HEK293 (cell line): ENCODE results near the gene ZSWIM1.
A peak's percentile ranks its signal among the peaks of the same experiment; 100 is the strongest.

Experiments
- KLF10 ChIP-seq: fragments of 450-650 bp; IDR thresholded peaks from 2 replicates; pipeline ENCODE4 v1.5.1; 2018; ENCODE audit warnings: missing biosample characterization, mild to moderate bottlenecking, missing genetic modification characterization
- MEIS1 ChIP-seq: sonication (generic); formaldehyde crosslinking; IDR thresholded peaks from 2 replicates; pipeline ENCODE4 v1.8.1; 2022; ENCODE audit warnings: missing genetic modification reagents, mild to moderate bottlenecking, borderline replicate concordance
- ZBTB48 ChIP-seq: fragments of 450-650 bp; formaldehyde crosslinking; IDR thresholded peaks from 2 replicates; pipeline ENCODE4 v1.5.1; 2016; ENCODE audit warnings: missing biosample characterization, missing genetic modification characterization
- ZBTB8A ChIP-seq: fragments of 450-650 bp; formaldehyde crosslinking; IDR thresholded peaks from 2 replicates; pipeline ENCODE4 v1.5.1; 2016; ENCODE audit warnings: missing biosample characterization, missing genetic modification characterization
- ZNF114 ChIP-seq: fragments of 450-650 bp; formaldehyde crosslinking; IDR thresholded peaks from 2 replicates; pipeline ENCODE4 v1.5.0; 2017; ENCODE audit warnings: missing biosample characterization, missing genetic modification characterization
- ZNF174 ChIP-seq: fragments of 450-650 bp; formaldehyde crosslinking; IDR thresholded peaks from 2 replicates; pipeline ENCODE4 v1.5.0; 2017; ENCODE audit warnings: missing biosample characterization, mild to moderate bottlenecking, missing genetic modification characterization
- ZNF184 ChIP-seq: fragments of 450-650 bp; IDR thresholded peaks from 2 replicates; pipeline ENCODE4 v1.5.1; 2018; ENCODE audit warnings: missing biosample characterization, mild to moderate bottlenecking, missing genetic modification characterization
- ZNF473 ChIP-seq: fragments of 450-650 bp; formaldehyde crosslinking; IDR thresholded peaks from 2 replicates; pipeline ENCODE4 v1.5.1; 2017; ENCODE audit warnings: missing biosample characterization, missing genetic modification characterization
- ZNF518A ChIP-seq: fragments of 450-650 bp; formaldehyde crosslinking; conservative IDR thresholded peaks from 2 replicates; pipeline ENCODE4 v1.5.1; 2016; ENCODE audit warnings: low read depth, missing biosample characterization, missing genetic modification characterization
- ZNF639 ChIP-seq: fragments of 450-650 bp; formaldehyde crosslinking; IDR thresholded peaks from 2 replicates; pipeline ENCODE4 v1.5.1; 2016; ENCODE audit warnings: missing biosample characterization, missing genetic modification characterization
- ZNF645 ChIP-seq: fragments of 450-650 bp; formaldehyde crosslinking; IDR thresholded peaks from 2 replicates; pipeline ENCODE4; 2016; ENCODE audit warnings: missing biosample characterization, missing genetic modification characterization
- ZNF660 ChIP-seq: fragments of 450-650 bp; IDR thresholded peaks from 2 replicates; pipeline ENCODE4 v1.5.1; 2018; ENCODE audit warnings: missing biosample characterization, mild to moderate bottlenecking, missing genetic modification characterization
- ZNF701 ChIP-seq: fragments of 450-650 bp; formaldehyde crosslinking; IDR thresholded peaks from 2 replicates; pipeline ENCODE4 v1.5.1; 2016; ENCODE audit warnings: missing biosample characterization, missing genetic modification characterization
- TF ChIP-seq, protein P1 (sequence below): fragments of 450-650 bp; formaldehyde crosslinking; IDR thresholded peaks from 2 replicates; pipeline ENCODE4 v1.5.1; 2016; ENCODE audit warnings: missing biosample characterization, missing genetic modification characterization
- TF ChIP-seq, protein P2 (sequence below): fragments of 450-650 bp; formaldehyde crosslinking; IDR thresholded peaks from 2 replicates; pipeline ENCODE4 v1.5.1; 2016; ENCODE audit warnings: missing biosample characterization, missing genetic modification characterization
- TF ChIP-seq, protein P3 (sequence below): fragments of 450-650 bp; formaldehyde crosslinking; IDR thresholded peaks from 2 replicates; pipeline ENCODE4 v1.5.1; 2016; ENCODE audit warnings: missing biosample characterization, missing genetic modification characterization
- TF ChIP-seq, protein P4 (sequence below): fragments of 450-650 bp; formaldehyde crosslinking; IDR thresholded peaks from 2 replicates; pipeline ENCODE4 v1.5.1; 2016; ENCODE audit warnings: missing biosample characterization, missing genetic modification characterization, borderline replicate concordance

ZSWIM1 gene

GRCh38 chr20:45905505-45906079 is 24.6 kb downstream of the ZSWIM1 start (continued):
- TF ChIP-seq, protein P1, sequence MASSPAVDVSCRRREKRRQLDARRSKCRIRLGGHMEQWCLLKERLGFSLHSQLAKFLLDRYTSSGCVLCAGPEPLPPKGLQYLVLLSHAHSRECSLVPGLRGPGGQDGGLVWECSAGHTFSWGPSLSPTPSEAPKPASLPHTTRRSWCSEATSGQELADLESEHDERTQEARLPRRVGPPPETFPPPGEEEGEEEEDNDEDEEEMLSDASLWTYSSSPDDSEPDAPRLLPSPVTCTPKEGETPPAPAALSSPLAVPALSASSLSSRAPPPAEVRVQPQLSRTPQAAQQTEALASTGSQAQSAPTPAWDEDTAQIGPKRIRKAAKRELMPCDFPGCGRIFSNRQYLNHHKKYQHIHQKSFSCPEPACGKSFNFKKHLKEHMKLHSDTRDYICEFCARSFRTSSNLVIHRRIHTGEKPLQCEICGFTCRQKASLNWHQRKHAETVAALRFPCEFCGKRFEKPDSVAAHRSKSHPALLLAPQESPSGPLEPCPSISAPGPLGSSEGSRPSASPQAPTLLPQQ: no peak
- TF ChIP-seq ZNF645 (tag by site-specific recombination): no peak
- no peak for TF ChIP-seq ZNF114 (tag by site-specific recombination)
- peak; percentile 79; the same call in 1 of the 2 replicates for TF ChIP-seq ZNF184
- TF ChIP-seq ZBTB8A (tag by site-specific recombination): no peak
- peak; percentile 76; the same call in 1 of the 2 replicates for TF ChIP-seq ZNF639 (tag by site-specific recombination)
- no peak for TF ChIP-seq ZNF518A
- TF ChIP-seq ZNF701: no peak
- no peak for TF ChIP-seq ZNF660
- TF ChIP-seq, protein P2, sequence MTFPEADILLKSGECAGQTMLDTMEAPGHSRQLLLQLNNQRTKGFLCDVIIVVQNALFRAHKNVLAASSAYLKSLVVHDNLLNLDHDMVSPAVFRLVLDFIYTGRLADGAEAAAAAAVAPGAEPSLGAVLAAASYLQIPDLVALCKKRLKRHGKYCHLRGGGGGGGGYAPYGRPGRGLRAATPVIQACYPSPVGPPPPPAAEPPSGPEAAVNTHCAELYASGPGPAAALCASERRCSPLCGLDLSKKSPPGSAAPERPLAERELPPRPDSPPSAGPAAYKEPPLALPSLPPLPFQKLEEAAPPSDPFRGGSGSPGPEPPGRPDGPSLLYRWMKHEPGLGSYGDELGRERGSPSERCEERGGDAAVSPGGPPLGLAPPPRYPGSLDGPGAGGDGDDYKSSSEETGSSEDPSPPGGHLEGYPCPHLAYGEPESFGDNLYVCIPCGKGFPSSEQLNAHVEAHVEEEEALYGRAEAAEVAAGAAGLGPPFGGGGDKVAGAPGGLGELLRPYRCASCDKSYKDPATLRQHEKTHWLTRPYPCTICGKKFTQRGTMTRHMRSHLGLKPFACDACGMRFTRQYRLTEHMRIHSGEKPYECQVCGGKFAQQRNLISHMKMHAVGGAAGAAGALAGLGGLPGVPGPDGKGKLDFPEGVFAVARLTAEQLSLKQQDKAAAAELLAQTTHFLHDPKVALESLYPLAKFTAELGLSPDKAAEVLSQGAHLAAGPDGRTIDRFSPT (tag by site-specific recombination): 0 out of 2 replicates have a peak, but pooled peaks have one; percentile 18
- no peak for TF ChIP-seq ZBTB48
- TF ChIP-seq, protein P3, sequence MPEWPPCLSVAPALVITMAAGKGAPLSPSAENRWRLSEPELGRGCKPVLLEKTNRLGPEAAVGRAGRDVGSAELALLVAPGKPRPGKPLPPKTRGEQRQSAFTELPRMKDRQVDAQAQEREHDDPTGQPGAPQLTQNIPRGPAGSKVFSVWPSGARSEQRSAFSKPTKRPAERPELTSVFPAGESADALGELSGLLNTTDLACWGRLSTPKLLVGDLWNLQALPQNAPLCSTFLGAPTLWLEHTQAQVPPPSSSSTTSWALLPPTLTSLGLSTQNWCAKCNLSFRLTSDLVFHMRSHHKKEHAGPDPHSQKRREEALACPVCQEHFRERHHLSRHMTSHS: no peak
- TF ChIP-seq, protein P4, sequence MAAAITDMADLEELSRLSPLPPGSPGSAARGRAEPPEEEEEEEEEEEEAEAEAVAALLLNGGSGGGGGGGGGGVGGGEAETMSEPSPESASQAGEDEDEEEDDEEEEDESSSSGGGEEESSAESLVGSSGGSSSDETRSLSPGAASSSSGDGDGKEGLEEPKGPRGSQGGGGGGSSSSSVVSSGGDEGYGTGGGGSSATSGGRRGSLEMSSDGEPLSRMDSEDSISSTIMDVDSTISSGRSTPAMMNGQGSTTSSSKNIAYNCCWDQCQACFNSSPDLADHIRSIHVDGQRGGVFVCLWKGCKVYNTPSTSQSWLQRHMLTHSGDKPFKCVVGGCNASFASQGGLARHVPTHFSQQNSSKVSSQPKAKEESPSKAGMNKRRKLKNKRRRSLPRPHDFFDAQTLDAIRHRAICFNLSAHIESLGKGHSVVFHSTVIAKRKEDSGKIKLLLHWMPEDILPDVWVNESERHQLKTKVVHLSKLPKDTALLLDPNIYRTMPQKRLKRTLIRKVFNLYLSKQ (tag by site-specific recombination): no peak
- no peak for TF ChIP-seq KLF10 (tag by site-specific recombination)
- no peak for TF ChIP-seq ZNF174 (tag by site-specific recombination)
- no peak for TF ChIP-seq ZNF473 (tag by site-specific recombination)
- TF ChIP-seq MEIS1 (CRISPR knock-in tag): no peak
- TF ChIP-seq, all 188 proteins: peak for 16
